BJ (cell line): ENCODE measurements around the gene CNRIP1. TPM values are rescaled to one million over a fixed set of nuclear protein-coding genes. Genes with fewer than 3 reads are reported as not detected.

ENCODE experiments used
- CTCF ChIA-PET: fragments of 350-600 bp; formaldehyde crosslinking; extraction: SDS; loops from one replicate; lab custom pipeline; 2021; ENCODE audit warnings: antibody characterized with exemption, inconsistent platforms; lab: Yijun Ruan, JAX
- POLR2A ChIA-PET: fragments of 300-600 bp; sonication (Branson Sonifier 250); formaldehyde crosslinking; extraction: SDS; loops from one replicate; lab custom pipeline; 2021; ENCODE audit warnings: antibody characterized with exemption; lab: Charles Lee
- DNase-seq: peaks from one replicate; pipeline ENCODE4 v3.0.0-alpha.2; 2011; ENCODE audit warnings: low read depth
- H3K27me3 ChIP-seq: 2 replicates; pipeline ENCODE4 v1.6.0; 2011; ENCODE audit warnings: low read length; ENCODE audit not compliant: control insufficient read depth, insufficient read depth
- H3K36me3 ChIP-seq: 2 replicates; pipeline ENCODE4 v1.5.1; 2011; ENCODE audit warnings: low read length; ENCODE audit not compliant: control insufficient read depth, insufficient read depth
- H3K4me3 ChIP-seq: 2 replicates; pipeline ENCODE4 v1.5.1; 2011; ENCODE audit warnings: low read depth, mild to moderate bottlenecking, control low read depth, low read length
- CTCF ChIP-seq: IDR thresholded peaks from 2 replicates; pipeline ENCODE4 v1.5.1; 2011; ENCODE audit warnings: low read depth, mild to moderate bottlenecking, control low read depth, inconsistent platforms, low read length, moderate library complexity; ENCODE audit not compliant: insufficient read depth
- polyA plus RNA-seq: library from polyadenylated mRNA; depleted of rRNA; stranded (reverse); fragments of >200 nt; gene quantifications from 2 replicates; pipeline ENCODE4 v1.2.3, GENCODE V29; 2011

The CNRIP1 gene
- polyA plus RNA-seq, 1 experiment = 63.4 TPM

- POLR2A ChIA-PET = no interaction called here
Observed at GRCh38 chr2:68359889-68360288, 40.1 kb upstream of the CNRIP1 start.

GRCh38 chr2:68357605-68358337, 38.0 kb upstream of the CNRIP1 start:
- DNase-seq = no peak
- peak; percentile 72 for TF ChIP-seq CTCF
- no peak overlapping the region for H3K4me3 ChIP-seq
- POLR2A ChIA-PET = interaction anchor here (0.5 kb wide), 1 partner anchor 313 kb away, joined by 7 read pairs; no protein-coding TSS in a partner anchor
- CTCF ChIA-PET = interaction anchor here (0.7 to 1.8 kb wide), 21 partner anchors 9 to 235 kb away, joined by 3 to 11 read pairs (median 3); no protein-coding TSS in a partner anchor
- H3K27me3 ChIP-seq = no peaks in the 10 kb centered on the region
- H3K36me3 ChIP-seq = no peaks in the 10 kb centered on the region

More at GRCh38 chr2:68359889-68360288, 40.1 kb upstream of the CNRIP1 start:
- TF ChIP-seq CTCF = no peak
- no peaks in the 10 kb centered on the region for H3K27me3 ChIP-seq
- DNase-seq = no peak
- H3K4me3 ChIP-seq = no peak overlapping the region
- CTCF ChIA-PET = interaction anchor here (0.6 to 3.0 kb wide), 6 partner anchors 8 to 94 kb away, joined by 3 to 11 read pairs (median 4); no protein-coding TSS in a partner anchor
- H3K36me3 ChIP-seq = no peaks in the 10 kb centered on the region

- H3K4me3 ChIP-seq = no peak overlapping the region
- H3K27me3 ChIP-seq = no peaks in the 10 kb centered on the region
- no peaks in the 10 kb centered on the region for H3K36me3 ChIP-seq
- DNase-seq = no peak
- ChIA-PET POLR2A (no interaction called here), CTCF (interaction anchor here (1.0 to 1.8 kb wide), 10 partner anchors 10 to 234 kb away, joined by 3 to 11 read pairs (median 4); no protein-coding TSS in a partner anchor)
- TF ChIP-seq CTCF = no peak
Observed at GRCh38 chr2:68356599-68357239, 37.0 kb upstream of the CNRIP1 start.

GRCh38 chr2:68352651-68353391, 33.1 kb upstream of the CNRIP1 start:
- no peak for DNase-seq
- Histone ChIP-seq H3K4me3 (no peak overlapping the region), H3K36me3 (no peaks in the 10 kb centered on the region), H3K27me3 (no peaks in the 10 kb centered on the region)
- POLR2A ChIA-PET = no interaction called here
- CTCF ChIA-PET = interaction anchor here (0.6 kb wide), 1 partner anchor 317 kb away, joined by 3 read pairs; no protein-coding TSS in a partner anchor
- no peak for TF ChIP-seq CTCF
